ENCODE measurements around the gene ERN2. TPM values are rescaled to one million over a fixed set of nuclear protein-coding genes. Genes with fewer than 3 reads are reported as not detected.
"Not testable (repeated sequence)": the region's sequence is repeated elsewhere in the genome, so short reads cannot be mapped to it uniquely, and the experiment has no call there.

Gene ERN2
- total and polyA plus RNA-seq, 2 donors (not counting 1 experiment from before 2014, with no cell fraction given) = 0.83 TPM; not detected in 1

DNA sequence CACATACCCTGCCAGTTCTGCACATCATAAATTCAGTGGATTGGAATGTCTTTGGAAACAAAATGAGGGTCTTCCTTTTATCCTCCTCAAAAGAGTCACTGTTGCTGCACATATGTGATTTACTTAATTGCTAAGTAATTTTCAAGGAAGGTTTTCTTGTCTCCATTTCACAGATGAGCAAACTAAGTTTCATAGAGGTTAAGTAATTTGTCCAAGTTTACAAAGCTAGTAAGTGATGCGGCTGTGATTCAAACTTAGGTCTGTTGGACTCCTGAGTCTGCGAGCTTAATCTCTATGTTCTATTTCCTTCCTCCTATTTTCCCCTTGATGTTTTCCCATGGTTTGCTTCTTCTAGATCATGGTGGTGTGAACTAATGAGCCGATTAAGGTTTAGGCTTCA is 13.7 kb upstream of the ERN2 start:
- TF ChIP-seq EZH2 (IDR thresholded peaks at IDR 0.05; ENCODE audit: low read length, missing control alignments) = no peak
- TF ChIP-seq, protein P1, sequence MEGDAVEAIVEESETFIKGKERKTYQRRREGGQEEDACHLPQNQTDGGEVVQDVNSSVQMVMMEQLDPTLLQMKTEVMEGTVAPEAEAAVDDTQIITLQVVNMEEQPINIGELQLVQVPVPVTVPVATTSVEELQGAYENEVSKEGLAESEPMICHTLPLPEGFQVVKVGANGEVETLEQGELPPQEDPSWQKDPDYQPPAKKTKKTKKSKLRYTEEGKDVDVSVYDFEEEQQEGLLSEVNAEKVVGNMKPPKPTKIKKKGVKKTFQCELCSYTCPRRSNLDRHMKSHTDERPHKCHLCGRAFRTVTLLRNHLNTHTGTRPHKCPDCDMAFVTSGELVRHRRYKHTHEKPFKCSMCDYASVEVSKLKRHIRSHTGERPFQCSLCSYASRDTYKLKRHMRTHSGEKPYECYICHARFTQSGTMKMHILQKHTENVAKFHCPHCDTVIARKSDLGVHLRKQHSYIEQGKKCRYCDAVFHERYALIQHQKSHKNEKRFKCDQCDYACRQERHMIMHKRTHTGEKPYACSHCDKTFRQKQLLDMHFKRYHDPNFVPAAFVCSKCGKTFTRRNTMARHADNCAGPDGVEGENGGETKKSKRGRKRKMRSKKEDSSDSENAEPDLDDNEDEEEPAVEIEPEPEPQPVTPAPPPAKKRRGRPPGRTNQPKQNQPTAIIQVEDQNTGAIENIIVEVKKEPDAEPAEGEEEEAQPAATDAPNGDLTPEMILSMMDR (conservative IDR thresholded peaks at IDR 0.05 in 1 of 2, IDR thresholded peaks at IDR 0.05 in 1 of 2; ENCODE audit: low read depth in 1 of 2, low read length in 2 of 2) = no peak
- Histone ChIP-seq H3K9me3 (ENCODE audit: control insufficient read depth, insufficient read depth, low read depth, low read length) (no peaks in the 10 kb centered on the region), H3K36me3 (ENCODE audit: control insufficient read depth, insufficient read depth, low read length) (no peaks in the 10 kb centered on the region), H3K79me2 (ENCODE audit: control insufficient read depth, insufficient read depth, low read length) (no peaks in the 10 kb centered on the region), H2AFZ (ENCODE audit: low read length) (no peak overlapping the region), H3K27ac (ENCODE audit: insufficient read depth, low read length) (no peak overlapping the region), H3K4me2 (ENCODE audit: extremely low read depth, insufficient read depth, low read length) (no peak overlapping the region), H4K20me1 (ENCODE audit: control insufficient read depth, extremely low read depth, insufficient read depth, low read length) (no peaks in the 10 kb centered on the region), H3K4me3 (replicated peaks in 1 of 4; ENCODE audit: control extremely low read depth in 1 of 4, insufficient read depth in 1 of 4, low read depth in 3 of 4, low read length in 4 of 4) (no peak overlapping the region), H3K4me1 (ENCODE audit: control insufficient read depth, extremely low read depth, insufficient read depth, low read length) (no peaks in the 10 kb centered on the region), H3K9ac (ENCODE audit: insufficient read depth, low read length) (no peak overlapping the region), H3K27me3 (ENCODE audit: control insufficient read depth, insufficient read depth, low read length) (no peaks in the 10 kb centered on the region)
- DNase-seq (ENCODE audit: low read depth in 2 of 2) = no peak

DNA sequence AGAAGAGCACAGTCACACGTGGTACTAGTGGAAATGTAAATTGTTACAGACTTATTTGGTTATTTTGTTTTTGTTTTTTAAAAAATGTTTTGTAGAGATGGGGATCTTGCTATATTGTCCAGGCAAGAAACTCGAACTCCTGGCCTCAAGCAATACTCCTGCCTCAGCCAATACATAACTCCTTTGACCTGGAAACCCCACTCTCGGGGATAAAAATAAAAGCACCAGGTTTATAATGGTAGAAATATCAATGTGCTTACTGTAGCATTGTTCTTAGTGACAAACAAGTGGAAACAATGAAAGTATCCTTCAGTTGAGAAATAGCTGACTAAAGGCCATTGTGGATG is 11.7 kb upstream of the ERN2 start:
- Histone ChIP-seq H3K4me1 (ENCODE audit: control insufficient read depth, extremely low read depth, insufficient read depth, low read length) (no peaks in the 10 kb centered on the region), H3K27me3 (ENCODE audit: control insufficient read depth, insufficient read depth, low read length) (no peaks in the 10 kb centered on the region), H3K4me2 (ENCODE audit: extremely low read depth, insufficient read depth, low read length) (no peak overlapping the region), H3K79me2 (ENCODE audit: control insufficient read depth, insufficient read depth, low read length) (no peaks in the 10 kb centered on the region), H3K27ac (ENCODE audit: insufficient read depth, low read length) (no peak overlapping the region), H2AFZ (ENCODE audit: low read length) (no peak overlapping the region), H3K9me3 (ENCODE audit: control insufficient read depth, insufficient read depth, low read depth, low read length) (no peaks in the 10 kb centered on the region), H3K36me3 (ENCODE audit: control insufficient read depth, insufficient read depth, low read length) (no peaks in the 10 kb centered on the region), H3K4me3 (replicated peaks in 1 of 4; ENCODE audit: control extremely low read depth in 1 of 4, insufficient read depth in 1 of 4, low read depth in 3 of 4, low read length in 4 of 4) (no peak overlapping the region), H3K9ac (ENCODE audit: insufficient read depth, low read length) (no peak overlapping the region), H4K20me1 (ENCODE audit: control insufficient read depth, extremely low read depth, insufficient read depth, low read length) (no peaks in the 10 kb centered on the region)
- DNase-seq (ENCODE audit: low read depth in 2 of 2) = no peak
- TF ChIP-seq, protein P1 (conservative IDR thresholded peaks at IDR 0.05 in 1 of 2, IDR thresholded peaks at IDR 0.05 in 1 of 2; ENCODE audit: low read depth in 1 of 2, low read length in 2 of 2) = no peak
- no peak for TF ChIP-seq EZH2 (IDR thresholded peaks at IDR 0.05; ENCODE audit: low read length, missing control alignments)

DNA sequence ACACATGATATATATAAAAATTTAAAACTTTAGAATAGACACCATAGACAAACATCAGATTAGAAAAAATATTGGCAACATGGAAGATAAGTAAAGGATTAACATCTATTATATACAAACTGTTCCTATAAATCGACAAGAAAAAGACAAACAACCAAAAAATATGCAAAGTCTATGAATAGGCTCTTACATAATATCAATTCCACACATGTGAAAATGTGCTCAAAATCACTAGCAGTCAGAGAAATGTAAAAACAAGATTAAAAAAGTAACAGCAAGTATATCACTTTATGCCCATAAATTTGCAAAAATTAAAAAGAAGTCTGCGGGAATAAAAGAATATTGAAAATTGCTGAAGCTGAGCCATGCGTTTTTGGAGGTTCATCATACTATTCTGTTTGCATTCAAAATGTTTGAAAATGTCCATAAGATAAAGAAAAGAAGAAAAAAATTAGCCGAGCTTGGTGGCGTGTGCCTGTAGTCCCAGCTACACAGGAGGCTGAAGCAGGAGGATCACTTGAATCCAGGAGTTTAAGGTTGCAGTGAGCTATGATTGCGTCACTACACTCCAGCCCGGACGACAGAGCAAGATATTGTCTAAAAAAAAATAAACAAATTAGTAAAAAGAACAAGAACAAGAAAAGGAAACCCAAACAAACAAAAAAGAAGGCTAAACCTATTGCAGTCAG is 11.2 kb upstream of the ERN2 start:
- peak in 1 of 2 donors; percentile 31 for DNase-seq (ENCODE audit: low read depth in 2 of 2)
- no peak overlapping the region for H3K27ac ChIP-seq (ENCODE audit: insufficient read depth, low read length)
- TF ChIP-seq, protein P1 (conservative IDR thresholded peaks at IDR 0.05 in 1 of 2, IDR thresholded peaks at IDR 0.05 in 1 of 2; ENCODE audit: low read depth in 1 of 2, low read length in 2 of 2) = no peak
- no peak for TF ChIP-seq EZH2 (IDR thresholded peaks at IDR 0.05; ENCODE audit: low read length, missing control alignments)

DNA sequence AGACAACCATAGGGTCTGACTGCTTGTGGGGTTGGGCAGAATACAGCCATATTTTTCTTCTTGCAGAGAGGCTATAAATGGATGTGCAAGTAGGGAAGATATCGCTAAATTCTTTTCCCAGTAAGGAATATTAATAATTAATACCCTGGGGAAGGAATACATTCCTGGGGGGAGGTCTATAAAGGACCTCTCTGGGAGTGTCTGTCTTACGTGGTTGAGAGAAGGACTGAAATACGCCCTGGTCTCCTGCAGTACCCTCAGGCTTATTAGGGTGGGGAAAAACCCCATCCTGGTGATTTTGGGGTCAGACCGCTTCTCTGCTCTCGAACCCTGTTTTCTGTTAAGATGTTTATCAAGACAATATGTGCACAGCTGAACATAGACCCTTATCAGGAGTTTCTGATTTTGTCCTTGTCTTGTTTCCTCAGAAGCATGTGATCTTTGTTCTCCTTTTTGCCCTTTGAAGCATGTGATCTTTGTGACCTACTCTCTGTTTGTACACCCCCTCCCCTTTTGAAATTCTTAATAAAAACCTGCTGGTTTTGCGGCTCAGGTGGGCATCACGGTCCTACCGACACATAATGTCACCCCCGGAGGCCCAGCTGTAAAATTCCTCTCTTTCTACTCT is 9.7 kb upstream of the ERN2 start:
- DNase-seq (ENCODE audit: low read depth in 2 of 2); H2AFZ ChIP-seq (ENCODE audit: low read length); H3K4me2 ChIP-seq (ENCODE audit: extremely low read depth, insufficient read depth, low read length); H4K20me1 ChIP-seq (ENCODE audit: control insufficient read depth, extremely low read depth, insufficient read depth, low read length); H3K79me2 ChIP-seq (ENCODE audit: control insufficient read depth, insufficient read depth, low read length); H3K9me3 ChIP-seq (ENCODE audit: control insufficient read depth, insufficient read depth, low read depth, low read length); H3K27ac ChIP-seq (ENCODE audit: insufficient read depth, low read length); H3K9ac ChIP-seq (ENCODE audit: insufficient read depth, low read length); H3K27me3 ChIP-seq (ENCODE audit: control insufficient read depth, insufficient read depth, low read length); H3K4me1 ChIP-seq (ENCODE audit: control insufficient read depth, extremely low read depth, insufficient read depth, low read length); H3K36me3 ChIP-seq (ENCODE audit: control insufficient read depth, insufficient read depth, low read length); H3K4me3 ChIP-seq (replicated peaks in 1 of 4; ENCODE audit: control extremely low read depth in 1 of 4, insufficient read depth in 1 of 4, low read depth in 3 of 4, low read length in 4 of 4): not testable (repeated sequence)

More for the DNA sequence above, 11.2 kb upstream of the ERN2 start:
- Histone ChIP-seq H3K36me3 (ENCODE audit: control insufficient read depth, insufficient read depth, low read length) (no peaks in the 10 kb centered on the region), H3K4me1 (ENCODE audit: control insufficient read depth, extremely low read depth, insufficient read depth, low read length) (no peaks in the 10 kb centered on the region), H3K4me3 (replicated peaks in 1 of 4; ENCODE audit: control extremely low read depth in 1 of 4, insufficient read depth in 1 of 4, low read depth in 3 of 4, low read length in 4 of 4) (no peak overlapping the region), H3K9me3 (ENCODE audit: control insufficient read depth, insufficient read depth, low read depth, low read length) (no peaks in the 10 kb centered on the region), H3K79me2 (ENCODE audit: control insufficient read depth, insufficient read depth, low read length) (no peaks in the 10 kb centered on the region), H3K9ac (ENCODE audit: insufficient read depth, low read length) (no peak overlapping the region), H2AFZ (ENCODE audit: low read length) (no peak overlapping the region), H3K4me2 (ENCODE audit: extremely low read depth, insufficient read depth, low read length) (no peak overlapping the region), H3K27me3 (ENCODE audit: control insufficient read depth, insufficient read depth, low read length) (no peaks in the 10 kb centered on the region), H4K20me1 (ENCODE audit: control insufficient read depth, extremely low read depth, insufficient read depth, low read length) (no peaks in the 10 kb centered on the region)

All from fibroblast of lung (primary cell).